GM23248 (cell line): ENCODE measurements around the gene NDUFA3.

ENCODE experiments used
- EZH2 ChIP-seq: fragments of 200-600 bp; sonication (generic); IDR thresholded peaks from 2 replicates; pipeline ENCODE4 v1.6.1; 2018; ENCODE audit warnings: antibody characterized with exemption, mild to moderate bottlenecking; ENCODE audit not compliant: insufficient read depth, poor library complexity, severe bottlenecking
- EZH2phosphoT487 ChIP-seq: fragments of 200-600 bp; sonication (generic); IDR thresholded peaks from 2 replicates; pipeline ENCODE4 v1.6.1; 2018; ENCODE audit warnings: antibody characterized with exemption, moderate library complexity, mild to moderate bottlenecking, low read depth; ENCODE audit not compliant: insufficient read depth

DNA sequence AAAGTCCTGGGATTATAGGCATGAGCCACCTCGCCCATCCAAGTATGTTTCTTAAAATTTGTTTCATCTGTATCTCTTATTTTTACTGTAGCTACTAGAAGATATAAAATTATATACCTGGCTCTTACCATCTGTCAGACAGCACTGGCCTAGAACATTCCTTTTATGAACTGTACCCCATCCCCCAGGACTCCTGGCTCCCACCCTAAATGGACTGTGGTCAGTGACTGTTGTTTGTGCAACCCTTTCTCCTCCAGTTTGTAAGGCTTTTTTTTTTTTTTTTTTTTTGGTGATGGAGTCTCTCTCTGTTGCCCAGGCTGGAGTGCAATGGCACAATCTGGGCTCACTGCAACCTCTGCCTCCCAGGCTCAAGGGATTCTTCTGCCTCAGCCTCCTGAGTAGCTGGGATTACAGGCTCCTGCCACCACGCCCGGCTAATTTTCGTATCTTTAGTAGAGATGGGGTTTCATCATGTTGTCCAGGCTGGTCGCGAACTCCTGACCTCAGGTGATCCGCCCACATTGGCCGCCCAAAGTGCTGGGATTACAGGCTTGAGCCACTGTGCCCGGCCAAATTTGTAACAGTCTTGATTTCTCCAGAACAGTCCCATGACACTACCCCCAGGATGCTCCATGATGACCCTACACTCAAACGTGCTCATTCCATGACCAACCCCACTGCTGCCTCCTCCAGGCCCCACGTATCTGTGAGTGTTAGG is 2.5 kb downstream of the NDUFA3 start:
- no peak for TF ChIP-seq EZH2
- TF ChIP-seq EZH2phosphoT487, result no peak
